GM18499 (cell line): Measurements from ENCODE around the gene THADA.
A peak's percentile ranks its signal among the peaks of the same experiment; 100 is the strongest.
"Not testable (repeated sequence)": the region's sequence is repeated elsewhere in the genome, so short reads cannot be mapped to it uniquely, and the experiment has no call there.

Source experiments
- ATAC-seq: cut with Tn5 transposase; IDR thresholded peaks from one replicate; pipeline ENCODE4 v1.9.1; 2021; ENCODE audit warnings: moderate number of reproducible peaks; ENCODE audit not compliant: insufficient read depth, unreplicated experiment

The THADA gene

DNA sequence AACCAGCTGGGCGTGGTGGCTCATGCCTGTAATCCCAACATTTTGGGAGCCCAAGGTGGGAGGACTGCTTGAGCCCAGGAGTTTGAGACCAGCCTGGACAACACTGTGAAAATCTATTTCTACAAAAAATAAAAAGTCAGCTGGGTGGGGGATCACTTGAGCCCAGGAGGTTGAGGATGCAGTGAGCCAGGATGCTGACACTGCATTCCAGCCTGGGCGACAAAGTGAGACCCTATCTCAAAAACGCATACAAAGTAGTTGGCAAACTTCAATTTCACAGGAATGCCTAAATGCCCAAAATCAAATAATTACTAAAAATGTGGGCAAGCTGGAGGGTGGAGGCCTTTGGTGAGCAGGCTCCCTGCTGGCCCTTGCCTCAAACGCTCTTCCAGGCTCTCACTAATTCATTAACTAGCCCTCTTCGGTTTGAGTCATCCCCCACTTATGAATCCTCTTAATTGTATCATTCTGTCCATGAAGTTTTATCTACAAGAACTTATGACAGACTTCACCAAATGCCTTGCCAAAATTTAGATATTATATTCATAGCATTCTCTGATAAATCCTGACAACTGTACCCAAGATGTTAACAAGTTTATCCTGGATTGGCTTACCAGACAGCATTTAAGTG, 300.8 kb downstream of the THADA start:
- no peak for ATAC-seq

DNA sequence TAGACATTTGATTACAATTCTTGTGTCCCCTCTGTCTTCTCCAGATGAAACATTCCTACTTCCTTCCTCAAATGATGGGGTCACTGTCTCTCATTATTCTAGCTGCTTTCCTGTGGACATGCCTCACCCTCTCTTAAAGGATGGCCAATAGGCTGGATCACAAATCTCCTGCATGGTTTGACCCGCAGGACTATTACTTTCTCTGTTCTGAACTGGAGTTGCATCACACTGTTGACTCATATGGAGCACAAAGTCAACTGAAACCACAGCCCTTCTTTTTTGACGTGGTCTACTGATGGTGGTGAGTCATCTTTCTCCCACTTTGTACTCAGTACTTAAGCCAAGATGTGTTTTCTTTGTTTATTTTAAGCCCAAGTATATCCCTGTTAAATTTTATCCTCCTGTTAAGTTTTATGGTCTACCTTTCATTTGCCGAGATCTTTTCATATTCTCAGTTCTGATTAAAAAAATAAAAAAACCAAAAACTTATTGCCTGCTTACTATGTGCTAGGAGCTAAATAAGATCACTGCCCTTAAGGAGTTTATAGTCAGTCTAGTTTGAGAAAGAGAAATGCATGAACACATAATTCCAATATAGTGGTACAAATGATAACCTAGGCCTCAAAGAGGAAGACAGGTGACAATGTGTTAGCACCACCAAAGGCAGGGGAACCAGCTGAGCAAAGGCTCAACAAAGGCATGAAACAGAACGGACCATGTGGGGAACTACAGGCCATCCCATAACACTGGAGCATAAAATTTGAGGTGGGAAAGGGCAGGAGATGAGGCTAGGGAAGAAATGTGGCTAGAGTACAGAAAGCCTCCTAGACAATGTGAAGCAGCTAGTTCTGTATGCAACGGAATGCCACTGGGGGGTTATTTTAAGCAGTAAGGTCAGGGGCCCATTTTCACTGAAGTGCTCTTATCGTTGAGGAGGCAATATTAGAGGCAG, 301.8 kb downstream of the THADA start:
- peak; percentile 98 for ATAC-seq

- ATAC-seq, result no peak
These were observed 302.7 kb downstream of the THADA start for GRCh38 chr2:43292851-43293743.

DNA sequence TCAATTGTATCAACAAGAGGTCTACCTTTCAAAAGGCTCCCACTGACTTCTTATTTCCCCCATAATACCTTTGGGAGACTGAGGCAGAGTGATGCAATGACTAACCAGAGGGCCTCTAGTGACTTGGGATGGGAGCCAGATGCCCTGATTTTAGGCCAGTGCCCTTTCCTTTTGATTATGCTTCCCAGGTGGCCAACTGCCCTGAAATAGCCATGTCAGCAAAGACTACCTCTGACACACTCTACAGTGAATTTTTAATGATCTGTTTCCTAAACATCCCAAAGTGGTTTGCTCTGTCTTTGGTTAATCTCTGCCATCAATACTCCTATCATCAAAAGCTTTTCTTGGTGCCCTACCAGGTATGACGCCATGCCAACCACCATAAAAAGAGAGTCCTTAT, 303.5 kb downstream of the THADA start:
- no peak for ATAC-seq

DNA sequence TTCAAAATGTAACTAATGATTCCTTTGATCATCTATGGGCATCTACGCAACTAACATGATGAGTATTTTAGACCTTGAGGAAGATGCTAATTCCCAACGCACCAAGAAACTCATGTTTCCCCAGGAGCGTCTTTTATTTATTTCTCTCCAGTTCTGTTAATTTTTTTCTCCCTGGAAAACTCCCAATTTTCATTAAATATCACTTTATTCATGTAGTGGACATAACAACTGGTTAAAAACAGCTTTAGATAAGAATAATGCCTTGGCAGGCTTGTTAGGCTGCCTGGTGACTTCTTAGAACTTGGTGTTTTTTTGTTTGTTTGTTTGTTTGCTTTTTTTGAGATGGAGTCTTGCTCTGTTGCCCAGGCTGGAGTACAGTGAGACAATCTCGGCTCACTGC, 306.5 kb downstream of the THADA start:
- no peak for ATAC-seq

GRCh38 chr2:43288417-43289305, 307.2 kb downstream of the THADA start:
- no peak for ATAC-seq

DNA sequence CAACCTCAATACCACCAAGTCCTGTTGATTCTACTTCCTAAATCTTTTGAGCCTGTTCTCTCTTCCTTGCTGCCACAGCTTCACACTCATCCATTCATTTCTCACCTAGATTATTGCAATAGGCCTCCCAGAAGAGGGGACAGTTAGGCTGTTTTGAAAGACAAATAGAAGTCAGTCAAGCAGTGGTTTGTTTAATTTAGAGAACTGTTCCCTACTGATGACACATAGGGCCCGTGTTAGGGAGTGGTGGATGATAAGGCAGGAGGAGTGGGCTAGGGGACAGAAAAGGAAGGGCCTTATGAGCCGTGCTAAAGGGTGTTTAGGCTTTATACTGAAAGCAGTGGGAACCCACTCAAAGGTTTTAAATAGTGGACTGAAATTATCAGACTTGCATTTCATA, 309.9 kb downstream of the THADA start:
- no peak for ATAC-seq

- ATAC-seq, result no peak
These were observed 310.9 kb downstream of the THADA start for GRCh38 chr2:43284967-43285366.

GRCh38 chr2:43284347-43284746, 311.5 kb downstream of the THADA start:
- not testable (repeated sequence) for ATAC-seq

GRCh38 chr2:43280994-43281393, 314.8 kb downstream of the THADA start:
- ATAC-seq, result no peak

- no peak for ATAC-seq
These were observed 316.5 kb downstream of the THADA start for GRCh38 chr2:43279317-43279840.

GRCh38 chr2:43278564-43279220, 317.1 kb downstream of the THADA start:
- ATAC-seq, result no peak

- no peak for ATAC-seq
These were observed 318.9 kb downstream of the THADA start for GRCh38 chr2:43276962-43277391.

DNA sequence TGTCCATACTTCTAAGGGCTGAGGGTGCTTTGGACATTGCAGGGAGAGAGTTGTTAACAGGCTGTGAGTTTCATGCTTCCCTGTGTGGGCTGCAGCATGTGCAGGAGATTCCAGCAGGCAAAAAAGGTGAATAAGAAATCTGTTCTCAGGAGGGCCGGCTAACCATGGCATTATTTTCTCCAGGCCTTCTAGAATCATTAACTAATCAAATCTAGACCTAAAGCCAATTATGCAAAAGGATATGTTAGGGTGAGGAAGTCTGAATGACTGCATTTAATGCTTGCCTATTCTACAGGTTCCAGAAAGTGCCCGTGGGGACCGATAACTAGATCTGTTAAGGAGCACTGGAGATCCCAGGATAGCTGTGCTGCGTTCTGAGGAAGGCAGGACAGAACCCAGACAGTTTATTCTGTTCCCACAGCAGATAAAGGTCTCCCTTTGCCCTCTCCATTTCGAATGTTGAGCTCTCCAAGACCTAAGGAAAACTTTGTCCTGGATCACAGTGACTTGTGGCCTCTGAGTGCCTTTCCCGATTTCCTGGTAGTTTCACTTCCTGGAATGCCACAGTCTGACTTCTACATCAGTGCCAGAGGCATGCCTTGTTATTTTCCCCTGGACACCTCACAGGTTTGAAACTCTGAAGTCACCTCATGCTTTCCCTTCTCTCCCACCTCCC, 319.4 kb downstream of the THADA start:
- no peak for ATAC-seq

DNA sequence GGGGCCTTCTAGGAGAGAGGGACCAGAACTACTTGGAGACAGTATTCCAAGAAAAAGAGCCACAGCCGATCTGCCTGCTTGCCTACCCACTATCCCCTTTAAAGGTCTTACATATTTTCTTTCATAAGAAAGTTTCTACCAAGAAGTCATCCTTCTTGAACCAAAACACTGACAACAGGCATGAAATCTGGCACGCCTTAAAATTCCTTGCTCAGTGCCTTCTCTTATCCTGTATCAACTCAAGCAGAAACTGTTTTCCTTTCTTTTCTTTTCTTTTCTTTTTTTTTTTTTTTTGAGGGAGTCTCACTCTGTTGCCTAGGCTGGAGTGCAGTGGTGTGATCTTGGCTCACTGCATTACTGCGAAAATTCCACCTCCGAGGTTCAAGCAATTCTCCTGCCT, 321.1 kb downstream of the THADA start:
- ATAC-seq, result no peak

DNA sequence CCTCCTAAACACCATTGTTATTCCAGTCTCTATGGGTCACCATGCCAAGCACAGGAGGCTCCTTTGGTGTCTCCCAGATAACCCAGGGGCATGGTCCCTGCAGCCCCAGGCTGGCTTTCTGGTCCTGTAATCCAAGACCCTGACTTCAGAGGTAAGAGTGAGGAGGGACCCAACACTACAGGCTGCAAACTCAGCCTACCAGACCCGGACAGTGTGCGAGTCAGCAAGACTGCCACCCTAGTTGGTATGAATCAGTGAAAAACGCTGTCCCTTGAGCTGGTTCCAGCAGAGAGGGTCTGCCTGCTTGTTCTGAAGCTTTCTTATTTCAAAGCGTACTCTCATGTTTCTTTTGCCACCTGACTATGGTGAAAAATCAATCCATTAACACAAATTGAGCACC, 321.8 kb downstream of the THADA start:
- ATAC-seq, result no peak

GRCh38 chr2:43273529-43273928, 322.3 kb downstream of the THADA start:
- no peak for ATAC-seq

- ATAC-seq, result no peak
These were observed 324.8 kb downstream of the THADA start for GRCh38 chr2:43270930-43271615.
